ENCODE data around the gene MAGI1. TPM values are rescaled to one million over a fixed set of nuclear protein-coding genes. Genes with fewer than 3 reads are reported as not detected.

Gene MAGI1
- polyA plus RNA-seq, 3 donors, result 28.3 to 29.7 (median 29.3) TPM

GRCh38 chr3:65854606-65855304, 184.0 kb downstream of the MAGI1 start:
- no peak for DNase-seq (ENCODE audit: low read depth in 3 of 3, low spot score in 2 of 3)

- DNase-seq (ENCODE audit: low read depth in 3 of 3, low spot score in 2 of 3), result no peak
These were observed 186.9 kb downstream of the MAGI1 start for GRCh38 chr3:65851827-65852226.

GRCh38 chr3:65850261-65850660, 188.5 kb downstream of the MAGI1 start:
- no peak for DNase-seq (ENCODE audit: low read depth in 3 of 3, low spot score in 2 of 3)

- no peak for DNase-seq (ENCODE audit: low read depth in 3 of 3, low spot score in 2 of 3)
These were observed 190.7 kb downstream of the MAGI1 start for GRCh38 chr3:65848024-65848423.

GRCh38 chr3:65846936-65847335, 191.8 kb downstream of the MAGI1 start:
- no peak for DNase-seq (ENCODE audit: low read depth in 3 of 3, low spot score in 2 of 3)

- DNase-seq (ENCODE audit: low read depth in 3 of 3, low spot score in 2 of 3), result no peak
These were observed 194.3 kb downstream of the MAGI1 start for GRCh38 chr3:65844370-65844769.

- DNase-seq (ENCODE audit: low read depth in 3 of 3, low spot score in 2 of 3), result no peak
These were observed 195.0 kb downstream of the MAGI1 start for GRCh38 chr3:65843732-65844131.

- no peak for DNase-seq (ENCODE audit: low read depth in 3 of 3, low spot score in 2 of 3)
These were observed 201.1 kb downstream of the MAGI1 start for GRCh38 chr3:65837604-65838003.

- no peak for DNase-seq (ENCODE audit: low read depth in 3 of 3, low spot score in 2 of 3)
These were observed 202.7 kb downstream of the MAGI1 start for GRCh38 chr3:65836047-65836446.

GRCh38 chr3:65833761-65834505, 204.8 kb downstream of the MAGI1 start:
- no peak for DNase-seq (ENCODE audit: low read depth in 3 of 3, low spot score in 2 of 3)

- no peak for DNase-seq (ENCODE audit: low read depth in 3 of 3, low spot score in 2 of 3)
These were observed 206.8 kb downstream of the MAGI1 start for GRCh38 chr3:65831733-65832425.

- DNase-seq (ENCODE audit: low read depth in 3 of 3, low spot score in 2 of 3), result no peak
These were observed 207.6 kb downstream of the MAGI1 start for GRCh38 chr3:65830948-65831732.

- no peak for DNase-seq (ENCODE audit: low read depth in 3 of 3, low spot score in 2 of 3)
These were observed 209.5 kb downstream of the MAGI1 start for GRCh38 chr3:65829228-65829627.

GRCh38 chr3:65828706-65829105, 210.0 kb downstream of the MAGI1 start:
- no peak for DNase-seq (ENCODE audit: low read depth in 3 of 3, low spot score in 2 of 3)

GRCh38 chr3:65827076-65827475, 211.6 kb downstream of the MAGI1 start:
- DNase-seq (ENCODE audit: low read depth in 3 of 3, low spot score in 2 of 3), result no peak

- DNase-seq (ENCODE audit: low read depth in 3 of 3, low spot score in 2 of 3), result no peak
These were observed 214.6 kb downstream of the MAGI1 start for GRCh38 chr3:65824166-65824565.

- DNase-seq (ENCODE audit: low read depth in 3 of 3, low spot score in 2 of 3), result no peak
These were observed 218.1 kb downstream of the MAGI1 start for GRCh38 chr3:65820600-65820999.

- no peak for DNase-seq (ENCODE audit: low read depth in 3 of 3, low spot score in 2 of 3)
These were observed 218.8 kb downstream of the MAGI1 start for GRCh38 chr3:65819896-65820295.

GRCh38 chr3:65817553-65818126, 221.1 kb downstream of the MAGI1 start:
- DNase-seq (ENCODE audit: low read depth in 3 of 3, low spot score in 2 of 3), result no peak

- no peak for DNase-seq (ENCODE audit: low read depth in 3 of 3, low spot score in 2 of 3)
These were observed 222.5 kb downstream of the MAGI1 start for GRCh38 chr3:65816208-65816607.

Measured in right renal cortex interstitium (tissue), 3 donors.